Panc1 (cell line): ENCODE measurements around the gene RHEX.

Experiments
- CTCF ChIP-seq: fragments of 450-650 bp; IDR thresholded peaks from 2 replicates; pipeline ENCODE4 v1.5.1; 2017; ENCODE audit warnings: mild to moderate bottlenecking
- POLR2AphosphoS5 ChIP-seq: IDR thresholded peaks from 2 replicates; pipeline ENCODE4 v1.6.1; 2012; ENCODE audit warnings: mild to moderate bottlenecking, low read depth, low read length, moderate library complexity
- REST ChIP-seq, 2 experiments: IDR thresholded peaks; 2 replicates each; pipeline ENCODE4 v1.6.1; 2011 to 2012; ENCODE audit warnings: low read depth in 2 of 2, control low read depth in 1 of 2, low read length in 1 of 2, mild to moderate bottlenecking in 1 of 2, moderate library complexity in 1 of 2; ENCODE audit not compliant: insufficient read depth in 1 of 2
- TCF7L2 ChIP-seq: IDR thresholded peaks from 2 replicates; pipeline ENCODE4 v1.6.1; 2011; ENCODE audit warnings: mild to moderate bottlenecking, low read depth, low read length, inconsistent platforms

GRCh38 chr1:206102292-206102936 is 49.4 kb downstream of the RHEX start:
- TF ChIP-seq CTCF (no peak), REST (IDR thresholded peaks at IDR 0.05; ENCODE audit: insufficient read depth in 1 of 2, low read depth in 2 of 2, low read length in 1 of 2) (no peak), POLR2AphosphoS5 (no peak), TCF7L2 (no peak)
